Left renal cortex interstitium (tissue), 4 donors: ENCODE measurements around the gene C1QL1. TPM values are rescaled to one million over a fixed set of nuclear protein-coding genes. Genes with fewer than 3 reads are reported as not detected.

Experiments used
- DNase-seq, 4 donors: peaks; one replicate each; pipeline ENCODE4 v3.0.0-alpha.2; 2013; ENCODE audit warnings: low read depth in 4 of 4, low spot score in 2 of 4, missing footprints in 1 of 4
- polyA plus RNA-seq, 4 donors: library from polyadenylated mRNA; unstranded; fragments of 120-200 nt; gene quantifications; one replicate each; pipeline ENCODE4 v1.2.1, GENCODE V29; 2013; ENCODE audit not compliant: insufficient read length in 4 of 4

Gene C1QL1
- 1 to 10 TPM; 2.0 to 3.6 (median 3.0) TPM for polyA plus RNA-seq

- peak in 3 of 4 donors; percentile 75 to 89 (median 82) for DNase-seq
Measured at GRCh38 chr17:44968225-44969143, at the start of gene C1QL1. Gene C1QL1, minus strand, starts transcription at chr17:44968303. Its CDS starts 255 bp downstream, at chr17:44968048.

GRCh38 chr17:45016823-45017222 is 48.7 kb upstream of the C1QL1 start:
- no peak for DNase-seq

GRCh38 chr17:45016237-45016636 is 48.1 kb upstream of the C1QL1 start:
- DNase-seq, result no peak

GRCh38 chr17:45013021-45013997 is 45.2 kb upstream of the C1QL1 start:
- DNase-seq, result no peak

DNA sequence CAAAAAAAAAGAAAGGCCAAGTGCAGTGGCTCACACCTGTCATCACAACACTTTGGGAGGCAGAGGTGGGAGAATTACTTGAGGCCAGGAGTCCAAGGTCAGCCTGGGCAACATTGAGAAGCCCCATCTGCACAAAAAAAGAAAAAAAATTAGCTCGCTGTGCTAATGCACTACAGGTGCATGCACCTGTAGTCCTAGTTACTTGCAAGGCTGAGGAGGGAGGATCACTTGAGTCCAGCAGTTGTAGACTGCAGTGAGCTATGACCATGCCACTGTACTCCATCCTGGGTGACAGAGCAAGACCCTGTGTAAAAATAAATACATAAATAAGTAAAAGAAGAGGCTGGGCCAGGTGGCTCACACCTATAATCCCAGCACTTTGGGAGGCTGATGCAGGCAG is 43.7 kb upstream of the C1QL1 start:
- DNase-seq, result no peak

DNA sequence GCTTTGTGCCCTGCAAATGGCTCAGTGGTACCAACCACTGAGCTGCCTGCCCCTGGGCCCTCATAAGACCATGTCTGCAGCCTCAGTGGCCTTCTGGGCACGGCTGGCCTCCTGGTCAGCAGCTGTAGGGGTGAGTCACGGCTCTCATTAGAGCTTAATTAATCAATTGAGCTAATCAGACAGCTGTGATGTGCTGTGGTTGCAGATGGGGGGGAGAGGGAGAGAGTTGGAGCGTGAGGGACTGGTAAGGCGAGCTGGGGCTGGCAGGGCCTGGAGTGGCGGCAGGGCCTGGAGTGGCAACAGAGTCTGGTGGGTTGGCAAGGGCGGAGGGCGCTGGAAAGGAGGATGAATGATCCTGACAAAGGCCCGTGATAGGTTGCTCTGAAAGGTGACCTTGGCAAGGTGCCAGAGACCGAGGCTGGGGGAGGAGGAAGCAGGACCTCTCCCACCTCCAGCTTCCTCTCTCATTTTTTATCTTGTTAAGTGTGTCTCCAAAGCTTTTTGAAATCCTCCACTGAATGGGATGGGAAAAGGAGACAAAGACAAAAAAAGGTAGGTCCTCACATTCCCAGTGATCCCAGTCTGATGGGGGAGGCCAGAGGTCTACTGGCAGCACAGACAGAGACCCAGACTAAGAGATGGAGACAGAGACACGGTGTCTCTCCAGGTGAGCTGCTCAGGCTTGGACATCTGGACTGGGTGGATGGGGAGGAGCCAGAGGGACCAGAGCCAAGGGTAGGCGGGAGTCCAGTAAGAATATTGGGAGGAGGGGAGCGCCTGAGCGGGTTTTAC is 41.8 kb upstream of the C1QL1 start:
- no peak for DNase-seq

- no peak for DNase-seq
Measured at GRCh38 chr17:45008216-45008615, 40.1 kb upstream of the C1QL1 start.

- no peak for DNase-seq
Measured at GRCh38 chr17:45006927-45007461, 38.9 kb upstream of the C1QL1 start.

- no peak for DNase-seq
Measured at GRCh38 chr17:45005700-45006099, 37.6 kb upstream of the C1QL1 start.

GRCh38 chr17:45004388-45004787 is 36.3 kb upstream of the C1QL1 start:
- DNase-seq, result no peak

DNA sequence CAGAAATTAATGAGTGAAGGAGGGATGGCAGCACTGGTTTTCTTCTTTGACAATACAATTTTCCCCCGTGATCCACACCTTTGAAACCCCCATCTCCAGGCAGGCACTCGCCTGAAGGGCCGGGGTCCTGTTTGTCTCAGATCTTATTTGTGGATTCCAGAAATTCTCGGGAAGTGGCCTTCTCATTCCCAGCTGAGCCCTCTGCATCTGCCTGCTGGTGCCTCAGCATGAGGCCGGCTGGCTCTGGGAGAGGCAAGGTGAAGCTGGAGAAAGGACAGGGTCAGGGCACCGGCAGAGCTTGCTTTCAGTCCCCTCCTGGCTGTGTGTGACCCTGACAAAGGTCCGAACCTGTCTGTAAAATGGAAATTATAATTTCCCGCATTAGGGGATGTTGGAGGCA is 35.8 kb upstream of the C1QL1 start:
- no peak for DNase-seq

- no peak for DNase-seq
Measured at GRCh38 chr17:45001310-45001709, 33.2 kb upstream of the C1QL1 start.

- no peak for DNase-seq
Measured at GRCh38 chr17:44999433-44999832, 31.3 kb upstream of the C1QL1 start.

- DNase-seq, result no peak
Measured at GRCh38 chr17:44998646-44999045, 30.5 kb upstream of the C1QL1 start.

- no peak for DNase-seq
Measured at GRCh38 chr17:44997733-44998520, 29.8 kb upstream of the C1QL1 start.

- DNase-seq, result no peak
Measured at GRCh38 chr17:44996304-44996703, 28.2 kb upstream of the C1QL1 start.

- DNase-seq, result no peak
Measured at GRCh38 chr17:44995436-44996001, 27.4 kb upstream of the C1QL1 start.

GRCh38 chr17:44992242-44992939 is 24.3 kb upstream of the C1QL1 start:
- no peak for DNase-seq
